HepG2 (cell line): ENCODE results near the gene OSGIN1. TPM values are rescaled to one million over a fixed set of nuclear protein-coding genes. Genes with fewer than 3 reads are reported as not detected.

Source experiments
- DMAP1 ChIP-seq: IDR thresholded peaks from 2 replicates; pipeline ENCODE4 v1.6.1; 2016
- E2F2 ChIP-seq: sonication (generic); formaldehyde crosslinking; IDR thresholded peaks from 2 replicates; pipeline ENCODE4 v1.4.0; 2020; ENCODE audit warnings: missing genetic modification reagents, borderline replicate concordance
- FOXO4 ChIP-seq: sonication (generic); formaldehyde crosslinking; conservative IDR thresholded peaks from 2 replicates; pipeline ENCODE4 v1.8.1; 2023; ENCODE audit warnings: missing genetic modification reagents
- HINFP ChIP-seq: sonication (generic); formaldehyde crosslinking; IDR thresholded peaks from 2 replicates; pipeline ENCODE4 v1.4.0; 2020; ENCODE audit warnings: low read depth, mild to moderate bottlenecking, missing genetic modification reagents
- PCBP2 ChIP-seq: fragments of 200-400 bp; formaldehyde crosslinking; optimal IDR thresholded peaks from 2 replicates; pipeline ENCODE3; 2018; ENCODE audit warnings: low read length, low read depth; ENCODE audit not compliant: poor library complexity, severe bottlenecking
- TGIF2 ChIP-seq: IDR thresholded peaks from 2 replicates; pipeline ENCODE4 v1.6.1; 2016; ENCODE audit warnings: control low read depth, missing compliant biosample characterization
- TIGD3 ChIP-seq: sonication (generic); formaldehyde crosslinking; IDR thresholded peaks from 2 replicates; pipeline ENCODE4 v1.5.1; 2020; ENCODE audit warnings: mild to moderate bottlenecking, missing genetic modification reagents, borderline replicate concordance
- TRAFD1 ChIP-seq: sonication (generic); formaldehyde crosslinking; IDR thresholded peaks from 2 replicates; pipeline ENCODE4 v1.5.1; 2020; ENCODE audit warnings: missing genetic modification reagents, mild to moderate bottlenecking, borderline replicate concordance
- USF2 ChIP-seq, 2 experiments: sonication (generic) in 1 of 2; formaldehyde crosslinking in 1 of 2; IDR thresholded peaks; 2 replicates each; pipeline versions ENCODE4 v1.5.1 to v1.6.1; 2011 to 2020; ENCODE audit warnings: borderline replicate concordance in 1 of 2, low read depth in 1 of 2, low read length in 1 of 2, mild to moderate bottlenecking in 1 of 2, missing genetic modification reagents in 1 of 2, moderate library complexity in 1 of 2
- ZBTB7B ChIP-seq: sonication (generic); formaldehyde crosslinking; IDR thresholded peaks from 2 replicates; pipeline ENCODE4 v1.4.0; 2020; ENCODE audit warnings: missing genetic modification reagents
- ZNF136 ChIP-seq: sonication (generic); formaldehyde crosslinking; IDR thresholded peaks from 2 replicates; pipeline ENCODE4 v1.8.1; 2022; ENCODE audit warnings: low read depth, mild to moderate bottlenecking, moderate library complexity, missing genetic modification reagents
- ZNF205 ChIP-seq: IDR thresholded peaks from 2 replicates; pipeline ENCODE4 v1.6.1; 2018; ENCODE audit warnings: missing biosample characterization, missing genetic modification reagents
- ZNF513 ChIP-seq: sonication (generic); formaldehyde crosslinking; conservative IDR thresholded peaks from 2 replicates; pipeline ENCODE4 v1.5.0; 2020; ENCODE audit warnings: missing genetic modification reagents
- ZNF780A ChIP-seq: sonication (generic); formaldehyde crosslinking; IDR thresholded peaks from 2 replicates; pipeline ENCODE4 v1.8.0; 2022; ENCODE audit warnings: mild to moderate bottlenecking, missing genetic modification reagents, moderate library complexity
- ZNF841 ChIP-seq: sonication (generic); formaldehyde crosslinking; IDR thresholded peaks from 2 replicates; pipeline ENCODE4 v1.8.1; 2023; ENCODE audit warnings: missing genetic modification reagents, borderline replicate concordance
- ZSCAN29 ChIP-seq: sonication (generic); formaldehyde crosslinking; conservative IDR thresholded peaks from 2 replicates; pipeline ENCODE4 v1.4.0; 2020; ENCODE audit warnings: mild to moderate bottlenecking, missing genetic modification reagents
- polyA plus RNA-seq, 8 experiments: library from polyadenylated mRNA; depleted of rRNA in 3 of 8; stranded (reverse) in 7 of 8; unstranded in 1 of 8; fragments of >200 nt; fragmentation: Illumina TruSeq in 4 of 8; extraction: Trizol in 4 of 8; gene quantifications; 2 replicates each; pipeline versions ENCODE4 v1.2.1 to v1.2.3, GENCODE V29; 2011 to 2016; ENCODE audit warnings: low read depth in 4 of 8, missing spikeins in 1 of 8, mixed read lengths in 1 of 8; ENCODE audit not compliant: insufficient read depth in 1 of 8
- total RNA-seq, 5 experiments: library from RNA; depleted of rRNA; stranded (reverse); fragments of >200 nt; fragmentation: Illumina TruSeq; extraction: Trizol; gene quantifications; 2 replicates each; pipeline ENCODE4 v1.2.3, GENCODE V29; 2016; ENCODE audit warnings: low read depth in 1 of 5

Gene OSGIN1
- total and polyA plus RNA-seq, 2 of the 13 experiments (the other 11 are each of a cell fraction or from before 2014, with no cell fraction given): 20.5 to 27.1 TPM

- TF ChIP-seq E2F2 (CRISPR knock-in tag) (peak; percentile 77), HINFP (CRISPR knock-in tag) (no peak; the same call in 1 of the 2 replicates), ZBTB7B (CRISPR knock-in tag) (peak; percentile 95), TRAFD1 (CRISPR knock-in tag) (no peak; the same call in 1 of the 2 replicates), TIGD3 (CRISPR knock-in tag) (no peak), ZNF136 (CRISPR knock-in tag) (0 out of 2 replicates have a peak, but pooled peaks have one; percentile 71), FOXO4 (CRISPR knock-in tag) (no peak), ZNF841 (CRISPR knock-in tag) (0 out of 2 replicates have a peak, but pooled peaks have one; percentile 65), ZNF513 (0 out of 2 replicates have a peak, but pooled peaks have one; percentile 68), ZNF205 (CRISPR knock-in tag) (peak; percentile 100), USF2 (IDR thresholded peaks at IDR 0.05; ENCODE audit: low read depth, low read length) (peak; percentile 67), USF2 (CRISPR knock-in tag; IDR thresholded peaks at IDR 0.05; ENCODE audit: borderline replicate concordance) (peak; percentile 88; the same call in 1 of the 2 replicates), TGIF2 (CRISPR knock-in tag) (peak; percentile 97), PCBP2 (no peak), ZNF780A (CRISPR knock-in tag) (peak; percentile 74; the same call in 1 of the 2 replicates), DMAP1 (CRISPR knock-in tag) (peak; percentile 67; the same call in 1 of the 2 replicates), ZSCAN29 (CRISPR knock-in tag) (0 out of 2 replicates have a peak, but pooled peaks have one; percentile 50)
Observed at GRCh38 chr16:83942815-83943515, 10.1 kb upstream of the OSGIN1 start (continued).
